MCF 10A (cell line): Measurements from ENCODE around the gene CD47. TPM values are rescaled to one million over a fixed set of nuclear protein-coding genes. Genes with fewer than 3 reads are reported as not detected.

Experiments used
- BruUV-seq: library from RNA; stranded (reverse); fragments of 400-500 nt; replicated peaks from 2 replicates; lab custom pipeline; 2021; lab: Mats Ljungman, UMichigan
- CTCF ChIA-PET: fragments of 300-600 bp; sonication (Branson Sonifier 250); formaldehyde crosslinking; extraction: SDS; loops from one replicate; lab custom pipeline; 2021; ENCODE audit warnings: antibody characterized with exemption, inconsistent platforms; lab: Yijun Ruan, JAX
- POLR2A ChIA-PET: fragments of 300-600, 350-650 bp; sonication (Branson Sonifier 250); formaldehyde crosslinking; extraction: SDS; loops from one replicate; lab custom pipeline; 2020; ENCODE audit warnings: antibody characterized with exemption, inconsistent platforms; lab: Yijun Ruan, JAX
- DNase-seq: peaks from one replicate; pipeline ENCODE4 v3.0.0-alpha.2; 2018; ENCODE audit not compliant: unreplicated experiment
- H3K27ac Mint-ChIP-seq: one replicate; pipeline ENCODE4 v1.8.0; 2022; ENCODE audit warnings: mild to moderate bottlenecking, low read depth, mixed read lengths; ENCODE audit not compliant: unreplicated experiment
- H3K27me3 Mint-ChIP-seq: one replicate; pipeline ENCODE4 v1.8.0; 2022; ENCODE audit warnings: mixed read lengths; ENCODE audit not compliant: insufficient read depth, unreplicated experiment
- H3K36me3 Mint-ChIP-seq: one replicate; pipeline ENCODE4 v1.8.0; 2022; ENCODE audit warnings: mild to moderate bottlenecking, moderate library complexity, mixed read lengths; ENCODE audit not compliant: insufficient read depth, unreplicated experiment
- H3K4me1 Mint-ChIP-seq: one replicate; pipeline ENCODE4 v1.8.0; 2022; ENCODE audit warnings: mixed read lengths; ENCODE audit not compliant: insufficient read depth, unreplicated experiment
- H3K4me3 Mint-ChIP-seq: one replicate; pipeline ENCODE4 v1.8.0; 2022; ENCODE audit warnings: mild to moderate bottlenecking, moderate library complexity, mixed read lengths; ENCODE audit not compliant: unreplicated experiment
- H3K9me3 Mint-ChIP-seq: one replicate; pipeline ENCODE4 v1.8.0; 2022; ENCODE audit warnings: mixed read lengths; ENCODE audit not compliant: unreplicated experiment
- CTCF ChIP-seq: fragments of 200-600 bp; IDR thresholded peaks from one replicate; pipeline ENCODE4 v1.8.0; 2022; ENCODE audit warnings: antibody characterized with exemption, mild to moderate bottlenecking; ENCODE audit not compliant: unreplicated experiment
- intact Hi-C: fragments of 100-400 bp; cut with micrococcal nuclease; formaldehyde crosslinking; loops from 2 replicates; pipeline ENCODE4 v1.14.1; 2022
- total RNA-seq: library from RNA; stranded (reverse); gene quantifications from 2 replicates; pipeline ENCODE4 v1.2.3, GENCODE V29; 2022

The CD47 gene
- total RNA-seq, 1 experiment from 2014 or later, result 28.5 TPM

- TF ChIP-seq CTCF, result no peak
Observed at GRCh38 chr3:108093021-108093420, 2.2 kb upstream of the CD47 start.

GRCh38 chr3:108092501-108092900, 1.7 kb upstream of the CD47 start:
- intact Hi-C loops, result no loop called here
- H3K27me3 Mint-ChIP-seq, result no peaks in the 10 kb centered on the region
- CTCF ChIA-PET, result interaction anchor here (0.6 to 1.0 kb wide), 2 partner anchors 127 to 459 kb away, joined by 3 read pairs; no protein-coding TSS in a partner anchor

More at GRCh38 chr3:108093021-108093420, 2.2 kb upstream of the CD47 start:
- Mint-ChIP-seq H3K4me1 (peaks cover 5% of the 10 kb centered on the region), H3K9me3 (no peaks in the 10 kb centered on the region), H3K27ac (no peak overlapping the region), H3K4me3 (no peak overlapping the region), H3K36me3 (no peaks in the 10 kb centered on the region), H3K27me3 (no peaks in the 10 kb centered on the region)
- intact Hi-C loops, result no loop called here
- no TSS peak for BruUV-seq
- CTCF ChIA-PET, result interaction anchor here (1.0 kb wide), 1 partner anchor 459 kb away, joined by 3 read pairs; no protein-coding TSS in a partner anchor
- POLR2A ChIA-PET, result no interaction called here
- DNase-seq, result no peak

GRCh38 chr3:108091498-108092250, 843 bp upstream of the CD47 start:
- peaks cover 5% of the 10 kb centered on the region for H3K4me1 Mint-ChIP-seq
- TF ChIP-seq CTCF, result no peak
- no peaks in the 10 kb centered on the region for H3K36me3 Mint-ChIP-seq
- TSS peak; percentile 68 for BruUV-seq
- intact Hi-C loops, result loop anchor here (1.0 to 2.0 kb wide), 2 partner anchors 131 to 386 kb away; partner anchors contain the start of gene IFT57
- peak overlapping the region; percentile 88 for H3K27ac Mint-ChIP-seq
- ChIA-PET POLR2A (interaction anchor here (0.8 kb wide), 1 partner anchor 39 kb away, joined by 3 read pairs; no protein-coding TSS in a partner anchor), CTCF (interaction anchor here (0.7 kb wide), 1 partner anchor 9 kb away, joined by 3 read pairs; no protein-coding TSS in a partner anchor)
- peak overlapping the region; percentile 95 for H3K4me3 Mint-ChIP-seq
- H3K9me3 Mint-ChIP-seq, result no peaks in the 10 kb centered on the region
- DNase-seq, result no peak
- H3K27me3 Mint-ChIP-seq, result no peaks in the 10 kb centered on the region

More at GRCh38 chr3:108092501-108092900, 1.7 kb upstream of the CD47 start:
- POLR2A ChIA-PET, result interaction anchor here (0.8 kb wide), 1 partner anchor 39 kb away, joined by 3 read pairs; no protein-coding TSS in a partner anchor
- Mint-ChIP-seq H3K9me3 (no peaks in the 10 kb centered on the region), H3K36me3 (no peaks in the 10 kb centered on the region), H3K4me3 (peak overlapping the region; percentile 95), H3K27ac (no peak overlapping the region), H3K4me1 (peaks cover 5% of the 10 kb centered on the region)
- no peak for DNase-seq
- TF ChIP-seq CTCF, result no peak
- no TSS peak for BruUV-seq

GRCh38 chr3:108090049-108090700, 656 bp downstream of the CD47 start:
- H3K4me1 Mint-ChIP-seq, result peaks cover 5% of the 10 kb centered on the region
- intact Hi-C loops, result loop anchor here (1.0 to 2.0 kb wide), 2 partner anchors 133 to 152 kb away; partner anchors contain the start of gene IFT57
- no peaks in the 10 kb centered on the region for H3K36me3 Mint-ChIP-seq
- H3K27ac Mint-ChIP-seq, result peak overlapping the region; percentile 88
- peak overlapping the region; percentile 95 for H3K4me3 Mint-ChIP-seq
- BruUV-seq, result TSS peak; percentile 39
- ChIA-PET POLR2A (interaction anchor here (0.7 to 2.6 kb wide), 18 partner anchors 10 to 494 kb away, joined by 3 to 27 read pairs (median 4); partner anchors contain the start of gene IFT57), CTCF (interaction anchor here (0.6 to 1.3 kb wide), 6 partner anchors 103 to 1392 kb away, joined by 3 to 5 read pairs (median 4); no protein-coding TSS in a partner anchor)
- no peaks in the 10 kb centered on the region for H3K27me3 Mint-ChIP-seq
- no peak for TF ChIP-seq CTCF
- DNase-seq, result peak; percentile 57
- no peaks in the 10 kb centered on the region for H3K9me3 Mint-ChIP-seq
